H9 (cell line): ENCODE results near the gene EFCAB3. TPM values are rescaled to one million over a fixed set of nuclear protein-coding genes. Genes with fewer than 3 reads are reported as not detected.

Source experiments
- DNase-seq: peaks from one replicate; pipeline ENCODE4 v3.0.0-alpha.2; 2017
- H2AFZ ChIP-seq: one replicate; pipeline ENCODE4 v1.6.1; 2013; ENCODE audit warnings: mild to moderate bottlenecking, low read length, control low read depth, moderate library complexity
- H2AK5ac ChIP-seq: 2 replicates; pipeline ENCODE4 v1.6.1; 2013; ENCODE audit warnings: low read length, control low read depth, mixed read lengths; ENCODE audit not compliant: insufficient read length
- H2BK120ac ChIP-seq: one replicate; pipeline ENCODE4 v1.6.1; 2013; ENCODE audit warnings: low read depth, mild to moderate bottlenecking, low read length, control low read depth, inconsistent platforms; ENCODE audit not compliant: poor library complexity, severe bottlenecking
- H2BK12ac ChIP-seq: 2 replicates; pipeline ENCODE4 v1.6.1; 2013; ENCODE audit warnings: low read length, control low read depth, mixed read lengths, low read depth; ENCODE audit not compliant: insufficient read length
- H2BK15ac ChIP-seq: 2 replicates; pipeline ENCODE4 v1.6.1; 2013; ENCODE audit warnings: low read depth, low read length, control low read depth
- H2BK20ac ChIP-seq: one replicate; pipeline ENCODE4 v1.6.1; 2013; ENCODE audit warnings: low read depth, mild to moderate bottlenecking, low read length, control low read depth, inconsistent platforms; ENCODE audit not compliant: poor library complexity, severe bottlenecking
- H2BK5ac ChIP-seq: 2 replicates; pipeline ENCODE4 v1.6.1; 2013; ENCODE audit warnings: low read length, control low read depth, mixed read lengths; ENCODE audit not compliant: insufficient read length
- H3K14ac ChIP-seq: 2 replicates; pipeline ENCODE4 v1.6.1; 2013; ENCODE audit warnings: low read length, control low read depth; ENCODE audit not compliant: insufficient read depth
- H3K18ac ChIP-seq: 2 replicates; pipeline ENCODE4 v1.6.1; 2013; ENCODE audit warnings: low read depth, mild to moderate bottlenecking, mixed read lengths, low read length, control low read depth; ENCODE audit not compliant: insufficient read length
- H3K23ac ChIP-seq: 2 replicates; pipeline ENCODE4 v1.6.1; 2013; ENCODE audit warnings: low read length, control low read depth, mixed read lengths, low read depth; ENCODE audit not compliant: insufficient read length
- H3K23me2 ChIP-seq: 2 replicates; pipeline ENCODE4 v1.6.1; 2013; ENCODE audit warnings: low read depth, mild to moderate bottlenecking, mixed read lengths, low read length, control low read depth; ENCODE audit not compliant: insufficient read length, poor library complexity, severe bottlenecking
- H3K27ac ChIP-seq: 2 replicates; pipeline ENCODE4 v1.5.1; 2013; ENCODE audit warnings: low read length, control low read depth, mixed read lengths, low read depth; ENCODE audit not compliant: insufficient read length
- H3K27me3 ChIP-seq: 2 replicates; pipeline ENCODE4 v1.6.1; 2013; ENCODE audit warnings: low read length, control low read depth, inconsistent platforms; ENCODE audit not compliant: insufficient read depth
- H3K4ac ChIP-seq: 2 replicates; pipeline ENCODE4 v1.6.1; 2013; ENCODE audit warnings: low read depth, mild to moderate bottlenecking, control low read depth, inconsistent platforms, low read length, moderate library complexity
- H3K4me1 ChIP-seq: 2 replicates; pipeline ENCODE4 v1.6.1; 2013; ENCODE audit warnings: low read length, control low read depth, inconsistent platforms; ENCODE audit not compliant: insufficient read depth
- H3K4me2 ChIP-seq: 2 replicates; pipeline ENCODE4 v1.6.1; 2013; ENCODE audit warnings: low read length, control low read depth, mixed read lengths; ENCODE audit not compliant: insufficient read length, insufficient read depth
- H3K56ac ChIP-seq: 2 replicates; pipeline ENCODE4 v1.6.1; 2013; ENCODE audit warnings: low read depth, mild to moderate bottlenecking, mixed read lengths, low read length, control low read depth; ENCODE audit not compliant: insufficient read length
- H3K79me1 ChIP-seq: 2 replicates; pipeline ENCODE4 v1.6.1; 2013; ENCODE audit warnings: low read depth, mild to moderate bottlenecking, moderate library complexity, low read length, control low read depth, inconsistent platforms; ENCODE audit not compliant: insufficient read depth, poor library complexity, severe bottlenecking
- H3K79me2 ChIP-seq: 2 replicates; pipeline ENCODE4 v1.6.1; 2013; ENCODE audit warnings: low read length, control low read depth, inconsistent platforms; ENCODE audit not compliant: insufficient read depth
- H3K9ac ChIP-seq: 2 replicates; pipeline ENCODE4 v1.6.1; 2013; ENCODE audit warnings: low read length, control low read depth, mixed read lengths; ENCODE audit not compliant: insufficient read length; ENCODE audit errors: extremely low read depth
- H3K9me3 ChIP-seq: one replicate; pipeline ENCODE4 v1.6.1; 2013; ENCODE audit warnings: low read depth, low read length, inconsistent platforms; ENCODE audit not compliant: control insufficient read depth
- H3T11ph ChIP-seq: one replicate; pipeline ENCODE4 v1.6.1; 2013; ENCODE audit warnings: mild to moderate bottlenecking, low read length, control low read depth, inconsistent platforms
- H4K20me1 ChIP-seq: one replicate; pipeline ENCODE4 v1.6.1; 2013; ENCODE audit not compliant: control insufficient read depth, insufficient read length, insufficient read depth
- H4K5ac ChIP-seq: 2 replicates; pipeline ENCODE4 v1.6.1; 2013; ENCODE audit warnings: low read depth, mild to moderate bottlenecking, mixed read lengths, low read length, control low read depth; ENCODE audit not compliant: insufficient read length
- H4K8ac ChIP-seq: replicated peaks from 2 replicates; pipeline ENCODE4 v1.6.1; 2013; ENCODE audit warnings: low read length, control low read depth, mixed read lengths, low read depth; ENCODE audit not compliant: insufficient read length
- H4K91ac ChIP-seq: 2 replicates; pipeline ENCODE4 v1.6.1; 2013; ENCODE audit warnings: low read depth, mild to moderate bottlenecking, moderate library complexity, mixed read lengths, low read length, control low read depth; ENCODE audit not compliant: insufficient read length
- H3K27ac Mint-ChIP-seq, 3 experiments: 2 replicates in 2 of 3; 3 replicates in 1 of 3; pipeline ENCODE4 v1.8.0; 2020 to 2021; ENCODE audit warnings: mixed read lengths in 3 of 3, mild to moderate bottlenecking in 1 of 3, moderate library complexity in 1 of 3
- H3K27me3 Mint-ChIP-seq: 2 replicates; pipeline ENCODE4 v1.8.0; 2021; ENCODE audit warnings: low read depth, mild to moderate bottlenecking, moderate library complexity, mixed read lengths
- H3K36me3 Mint-ChIP-seq, 3 experiments: 2 replicates in 2 of 3; 3 replicates in 1 of 3; pipeline ENCODE4 v1.8.0; 2020 to 2021; ENCODE audit warnings: low read depth in 3 of 3, mixed read lengths in 3 of 3; ENCODE audit not compliant: insufficient read depth in 1 of 3
- H3K4me1 Mint-ChIP-seq, 2 experiments: 2 replicates each; pipeline ENCODE4 v1.8.0; 2020; ENCODE audit warnings: mixed read lengths in 2 of 2
- H3K4me3 Mint-ChIP-seq, 2 experiments: 2 replicates in 1 of 2; 3 replicates in 1 of 2; pipeline ENCODE4 v1.8.0; 2020 to 2021; ENCODE audit warnings: mild to moderate bottlenecking in 2 of 2, mixed read lengths in 2 of 2, moderate library complexity in 1 of 2
- H3K9me3 Mint-ChIP-seq, 2 experiments: 2 replicates in 1 of 2; 3 replicates in 1 of 2; pipeline ENCODE4 v1.8.0; 2020; ENCODE audit warnings: mild to moderate bottlenecking in 2 of 2, mixed read lengths in 2 of 2, moderate library complexity in 1 of 2
- total RNA-seq: library from RNA; stranded (reverse); gene quantifications from 2 replicates; pipeline ENCODE4 v1.2.1, GENCODE V29; 2021
- TF ChIP-seq, protein P1 (sequence below): fragments of 200-600 bp; sonication (generic); conservative IDR thresholded peaks from 3 replicates; pipeline ENCODE4 v1.8.0; 2021; ENCODE audit warnings: antibody characterized with exemption, mild to moderate bottlenecking

The EFCAB3 gene
- total RNA-seq, 1 experiment from 2014 or later: not detected

DNA sequence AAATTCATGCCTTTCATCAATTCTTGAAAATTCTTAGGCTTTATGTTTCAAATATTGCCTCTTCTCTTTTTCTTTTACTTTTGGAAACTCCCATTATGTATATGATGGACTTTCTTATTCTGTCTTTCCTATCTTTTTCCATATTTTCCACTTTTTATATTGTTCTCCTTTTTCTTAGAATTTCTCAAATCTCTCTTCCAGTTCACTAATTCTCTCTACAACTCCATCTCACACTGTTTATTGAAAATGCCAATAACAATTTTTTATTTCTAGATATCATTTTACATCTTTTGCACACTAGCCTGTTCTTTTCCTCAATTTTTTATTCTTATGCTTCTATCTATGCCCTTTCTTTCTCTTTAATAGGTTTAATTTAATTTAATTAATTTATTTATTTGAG is 43.8 kb upstream of the EFCAB3 start:
- Histone ChIP-seq H3K27me3 (no peaks in the 10 kb centered on the region), H4K20me1 (no peaks in the 10 kb centered on the region), H2BK5ac (no peak overlapping the region), H2AFZ (no peak overlapping the region), H3K79me2 (no peaks in the 10 kb centered on the region), H3K56ac (no peak overlapping the region), H3T11ph (no peak overlapping the region), H3K9ac (no peak overlapping the region), H3K23me2 (no peaks in the 10 kb centered on the region), H4K8ac (no peak overlapping the region), H3K27ac (no peak overlapping the region), H2BK15ac (no peak overlapping the region), H2AK5ac (no peak overlapping the region), H3K4ac (no peak overlapping the region), H3K14ac (no peak overlapping the region), H4K5ac (no peak overlapping the region), H2BK12ac (no peak overlapping the region), H4K91ac (no peak overlapping the region), H3K9me3 (no peaks in the 10 kb centered on the region), H3K18ac (no peak overlapping the region), H3K4me2 (no peak overlapping the region), H3K23ac (no peak overlapping the region), H2BK20ac (no peak overlapping the region), H2BK120ac (no peak overlapping the region), H3K4me1 (no peaks in the 10 kb centered on the region), H3K79me1 (no peaks in the 10 kb centered on the region)
- Mint-ChIP-seq H3K27me3 (peaks cover 2% of the 10 kb centered on the region; the same call in 1 of the 2 replicates), H3K9me3 (peaks cover 14 to 16% of the 10 kb centered on the region in 2 experiments), H3K36me3 (peaks cover 5 to 11% (median 8%) of the 10 kb centered on the region in 3 experiments; a peak in 6 of 7 replicates), H3K4me1 (no peaks in the 10 kb centered on the region), H3K27ac (no peak overlapping the region), H3K4me3 (no peak overlapping the region)
- TF ChIP-seq, protein P1, sequence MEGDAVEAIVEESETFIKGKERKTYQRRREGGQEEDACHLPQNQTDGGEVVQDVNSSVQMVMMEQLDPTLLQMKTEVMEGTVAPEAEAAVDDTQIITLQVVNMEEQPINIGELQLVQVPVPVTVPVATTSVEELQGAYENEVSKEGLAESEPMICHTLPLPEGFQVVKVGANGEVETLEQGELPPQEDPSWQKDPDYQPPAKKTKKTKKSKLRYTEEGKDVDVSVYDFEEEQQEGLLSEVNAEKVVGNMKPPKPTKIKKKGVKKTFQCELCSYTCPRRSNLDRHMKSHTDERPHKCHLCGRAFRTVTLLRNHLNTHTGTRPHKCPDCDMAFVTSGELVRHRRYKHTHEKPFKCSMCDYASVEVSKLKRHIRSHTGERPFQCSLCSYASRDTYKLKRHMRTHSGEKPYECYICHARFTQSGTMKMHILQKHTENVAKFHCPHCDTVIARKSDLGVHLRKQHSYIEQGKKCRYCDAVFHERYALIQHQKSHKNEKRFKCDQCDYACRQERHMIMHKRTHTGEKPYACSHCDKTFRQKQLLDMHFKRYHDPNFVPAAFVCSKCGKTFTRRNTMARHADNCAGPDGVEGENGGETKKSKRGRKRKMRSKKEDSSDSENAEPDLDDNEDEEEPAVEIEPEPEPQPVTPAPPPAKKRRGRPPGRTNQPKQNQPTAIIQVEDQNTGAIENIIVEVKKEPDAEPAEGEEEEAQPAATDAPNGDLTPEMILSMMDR: no peak
- DNase-seq: no peak
